ELR (cell line): ENCODE results near the gene S100A6.
A peak's percentile ranks its signal among the peaks of the same experiment; 100 is the strongest.
"Not testable (repeated sequence)": the region's sequence is repeated elsewhere in the genome, so short reads cannot be mapped to it uniquely, and the experiment has no call there.

Experiments used
- DNase-seq: peaks from one replicate; pipeline ENCODE4 v3.0.0-alpha.2; 2015; ENCODE audit warnings: low read depth

S100A6 gene

DNA sequence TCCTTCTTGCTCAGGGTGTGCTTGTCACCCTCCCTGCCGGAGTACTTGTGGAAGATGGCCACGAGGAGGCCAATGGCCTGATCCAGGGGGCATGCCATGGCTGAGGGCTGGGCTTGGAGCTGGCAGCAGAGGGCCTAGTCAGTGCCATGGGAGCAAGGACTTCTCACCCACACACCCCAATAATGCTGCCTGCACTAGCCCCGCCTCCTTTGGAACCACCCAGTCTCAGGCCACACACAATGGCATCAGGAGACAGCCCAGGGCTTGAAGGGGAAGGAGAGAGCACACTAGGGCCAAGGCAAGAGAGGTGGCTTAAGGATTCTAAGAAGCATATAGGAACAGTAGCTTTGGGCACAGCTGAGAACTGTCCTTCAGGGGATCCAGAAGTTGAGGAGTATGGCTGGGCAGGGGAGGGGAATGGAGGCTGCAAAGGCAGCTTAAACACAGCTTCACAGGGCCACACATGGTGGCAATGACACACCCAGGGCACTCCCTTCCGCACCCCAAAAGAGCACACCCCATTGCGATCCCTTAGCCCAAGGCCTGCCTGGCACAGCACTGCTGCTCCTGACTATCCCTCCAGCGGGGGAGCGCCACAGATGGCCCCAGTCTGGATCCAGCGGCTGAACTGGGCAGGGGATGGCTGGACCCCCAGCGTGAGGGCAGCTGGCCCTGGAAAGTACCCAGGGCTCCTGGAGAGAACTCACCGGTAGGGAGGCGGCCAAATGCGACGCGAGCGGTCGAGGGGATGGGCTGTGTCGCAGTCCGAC is at the start of gene S100A6:
TSS of gene S100A6 (minus strand) at position 750 of the 770 bp plus-strand sequence. CDS start at position 98, 652 bp downstream.
- DNase-seq, result peak; percentile 64

DNA sequence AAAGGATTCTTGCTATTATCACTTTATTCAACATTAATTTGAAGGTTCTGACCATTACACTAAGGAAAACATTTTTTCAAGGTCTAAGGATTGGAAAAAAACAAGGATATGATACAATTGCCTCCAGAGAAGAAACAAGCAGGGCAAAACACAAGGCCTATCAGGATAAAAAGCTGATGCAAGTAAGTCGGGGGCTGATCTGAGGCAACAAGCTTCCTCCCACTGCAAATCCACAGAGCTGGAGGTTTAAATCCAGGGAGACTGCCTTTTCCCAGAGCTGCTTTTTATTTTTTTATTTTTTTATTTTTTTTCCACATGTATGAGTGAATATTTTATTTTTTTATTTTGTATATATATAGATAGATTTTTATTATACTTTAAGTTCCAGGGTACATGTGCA is 49.2 kb upstream of the S100A6 start:
- no peak for DNase-seq

- DNase-seq, result peak; percentile 43
Observed at GRCh38 chr1:153583976-153584375, 48.2 kb upstream of the S100A6 start.

DNA sequence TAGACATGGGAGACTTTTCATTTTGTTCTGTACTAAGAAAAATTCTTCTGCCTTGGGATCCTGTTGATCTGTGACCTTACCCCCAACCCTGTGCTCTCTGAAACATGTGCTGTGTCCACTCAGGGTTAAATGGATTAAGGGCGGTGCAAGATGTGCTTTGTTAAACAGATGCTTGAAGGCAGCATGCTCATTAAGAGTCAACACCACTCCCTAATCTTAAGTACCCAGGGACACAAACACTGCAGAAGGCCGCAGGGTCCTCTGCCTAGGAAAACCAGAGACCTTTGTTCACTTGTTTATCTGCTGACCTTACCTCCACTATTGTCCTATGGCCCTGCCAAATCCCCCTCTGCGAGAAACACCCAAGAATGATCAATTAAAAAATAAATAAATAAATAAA is 47.7 kb upstream of the S100A6 start:
- not testable (repeated sequence) for DNase-seq

DNA sequence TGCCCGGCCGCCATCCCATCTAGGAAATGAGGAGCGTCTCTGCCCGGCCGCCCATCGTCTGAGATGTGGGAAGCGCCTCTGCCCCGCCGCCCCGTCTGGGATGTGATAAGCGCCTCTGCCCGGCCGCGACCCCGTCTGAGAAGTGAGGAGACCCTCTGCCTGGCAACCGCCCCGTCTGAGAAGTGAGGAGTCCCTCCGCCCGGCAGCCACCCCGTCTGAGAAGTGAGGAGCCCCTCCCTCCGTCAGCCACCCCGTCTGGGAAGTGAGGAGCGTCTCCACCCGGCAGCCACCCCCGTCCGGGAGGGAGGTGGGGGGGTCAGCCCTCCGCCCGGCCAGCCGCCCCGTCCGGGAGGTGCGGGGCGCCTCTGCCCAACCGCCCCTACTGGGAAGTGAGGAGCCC is 47.0 kb upstream of the S100A6 start:
- DNase-seq, result not testable (repeated sequence)

- DNase-seq, result no peak
Observed at GRCh38 chr1:153578936-153579335, 43.1 kb upstream of the S100A6 start.

- no peak for DNase-seq
Observed at GRCh38 chr1:153578490-153578889, 42.7 kb upstream of the S100A6 start.

DNA sequence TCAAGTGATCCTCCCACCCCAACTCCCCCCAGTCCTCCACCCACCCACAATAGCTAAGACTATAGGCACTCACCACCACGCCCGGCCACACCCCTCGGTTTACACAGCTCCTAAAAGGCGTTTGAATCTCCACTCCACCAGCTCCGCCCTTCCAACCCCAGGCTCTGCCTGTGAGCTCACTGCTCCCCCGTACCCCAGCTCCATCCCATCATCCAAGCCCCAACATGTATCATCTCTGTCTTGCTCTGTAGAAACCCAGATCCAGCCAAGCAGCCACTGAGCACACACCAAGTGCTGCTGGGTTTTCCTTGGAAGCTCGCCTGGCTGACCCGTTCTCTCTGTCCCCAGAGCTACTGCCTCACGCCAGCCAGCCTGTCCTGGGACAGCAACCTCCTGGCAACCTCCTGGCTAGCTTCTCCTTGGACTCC is 41.8 kb upstream of the S100A6 start:
- DNase-seq, result no peak

DNA sequence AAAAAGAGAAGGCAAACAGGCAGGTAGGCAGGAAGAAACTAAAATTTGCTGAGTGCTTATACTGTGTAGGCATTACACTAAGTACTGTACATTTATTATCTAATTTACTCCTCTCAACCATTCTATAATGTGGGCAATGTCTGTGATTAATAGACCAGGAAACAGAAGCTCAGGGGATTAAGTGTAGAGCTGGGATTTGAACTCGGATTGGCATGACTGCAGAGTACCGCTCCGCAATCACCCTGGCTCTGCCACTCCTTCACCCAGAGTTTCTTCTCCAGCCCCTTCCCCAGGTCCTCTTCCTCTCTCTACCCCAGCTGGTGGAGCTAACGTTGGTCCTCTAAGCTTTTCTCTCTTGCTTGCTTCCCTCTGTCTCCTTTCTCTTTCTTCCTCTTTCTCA is 41.3 kb upstream of the S100A6 start:
- DNase-seq, result no peak

DNA sequence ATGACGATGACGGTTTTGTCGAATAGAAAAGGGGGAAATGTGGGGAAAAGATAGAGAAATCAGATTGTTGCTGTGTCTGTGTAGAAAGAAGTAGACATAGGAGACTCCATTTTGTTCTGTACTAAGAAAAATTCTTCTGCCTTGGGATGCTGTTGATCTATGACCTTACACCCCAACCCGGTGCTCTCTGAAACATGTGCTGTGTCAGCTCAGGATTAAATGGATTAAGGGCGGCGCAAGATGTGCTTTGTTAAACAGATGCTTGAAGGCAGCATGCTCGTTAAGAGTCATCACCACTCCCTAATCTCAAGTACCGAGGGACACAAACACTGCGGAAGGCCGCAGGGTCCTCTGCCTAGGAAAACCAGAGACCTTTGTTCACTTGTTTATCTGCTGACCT is 39.7 kb upstream of the S100A6 start:
- not testable (repeated sequence) for DNase-seq

DNA sequence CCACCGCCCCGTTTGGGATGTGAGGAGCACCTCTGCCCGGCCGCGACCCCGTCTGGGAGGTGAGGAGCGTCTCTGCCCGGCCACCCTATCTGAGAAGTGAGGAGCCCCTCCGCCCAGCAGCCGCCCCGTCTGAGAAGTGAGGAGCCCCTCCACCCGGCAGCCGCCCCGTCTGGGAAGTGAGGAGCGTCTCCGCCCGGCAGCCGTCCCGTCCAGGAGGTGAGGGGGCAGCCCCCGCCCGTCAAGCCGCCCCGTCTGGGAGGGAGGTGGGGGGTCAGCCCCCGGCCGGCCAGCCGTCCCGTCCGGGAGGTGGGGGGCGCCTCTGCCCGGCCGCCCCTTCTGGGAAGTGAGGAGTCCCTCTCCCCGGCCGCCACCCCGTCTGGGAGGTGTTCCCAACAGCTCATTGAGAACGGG is 39.3 kb upstream of the S100A6 start:
- not testable (repeated sequence) for DNase-seq

GRCh38 chr1:153573351-153573750 is 37.6 kb upstream of the S100A6 start:
- DNase-seq, result peak; percentile 19

GRCh38 chr1:153572569-153573015 is 36.8 kb upstream of the S100A6 start:
- DNase-seq, result peak; percentile 89

- DNase-seq, result no peak
Observed at GRCh38 chr1:153571706-153572105, 35.9 kb upstream of the S100A6 start.

GRCh38 chr1:153570874-153571273 is 35.1 kb upstream of the S100A6 start:
- DNase-seq, result no peak

GRCh38 chr1:153569465-153569864 is 33.7 kb upstream of the S100A6 start:
- DNase-seq, result no peak

GRCh38 chr1:153568367-153569099 is 32.7 kb upstream of the S100A6 start:
- peak; percentile 95 for DNase-seq

DNA sequence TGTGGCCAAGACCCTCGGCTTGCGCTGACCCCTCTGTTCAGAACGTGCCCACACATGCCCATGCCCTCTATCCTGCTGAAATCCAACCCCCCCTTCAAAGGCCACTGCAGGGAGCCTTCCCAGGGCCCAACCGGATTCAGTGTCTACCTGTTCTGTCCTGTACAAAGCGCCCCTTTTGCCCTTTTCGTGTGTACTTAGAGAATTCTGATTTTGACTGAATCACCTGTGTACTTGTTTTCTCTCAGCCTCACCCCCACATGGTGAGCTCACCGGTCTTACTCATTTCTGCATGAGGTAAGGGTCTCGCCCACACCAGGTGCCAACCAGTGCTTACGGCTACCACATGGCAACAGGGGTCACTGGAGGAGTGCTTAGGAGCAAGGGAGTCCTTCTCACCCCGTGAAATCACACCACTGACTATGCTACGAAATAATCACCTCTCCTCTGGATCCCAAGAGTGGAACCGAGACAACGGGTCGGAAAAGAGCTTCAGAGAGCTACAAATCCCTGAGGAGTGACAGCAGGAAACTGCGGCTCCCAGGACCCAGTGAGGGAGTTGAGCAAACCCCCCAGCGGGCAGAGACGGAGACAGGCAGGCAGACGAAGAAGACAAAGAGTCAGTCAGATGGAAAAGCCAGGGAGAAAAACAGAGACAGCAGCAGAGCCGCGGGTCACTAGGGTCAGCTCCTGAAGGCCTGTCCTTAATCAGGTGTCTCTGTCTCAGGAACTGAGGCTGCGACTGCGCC is 32.0 kb upstream of the S100A6 start:
- DNase-seq, result peak; percentile 49

- peak; percentile 100 for DNase-seq
Observed at GRCh38 chr1:153566414-153567371, 30.9 kb upstream of the S100A6 start.

GRCh38 chr1:153565529-153566374 is 30.0 kb upstream of the S100A6 start, which contains the start of gene S100A2:
TSS of gene S100A2 (minus strand) at chr1:153565844. CDS start at chr1:153563877, 1,967 bp downstream.
- DNase-seq, result peak; percentile 98
